Hepatocyte (in vitro differentiated cells): ENCODE measurements around the gene EGFL8. TPM values are rescaled to one million over a fixed set of nuclear protein-coding genes. Genes with fewer than 3 reads are reported as not detected.
A peak's percentile ranks its signal among the peaks of the same experiment; 100 is the strongest.

Experiments used
- DNase-seq: peaks from one replicate; pipeline ENCODE4 v3.0.0-alpha.2; 2016; ENCODE audit warnings: low spot score
- H2AFZ ChIP-seq: fragments of 200-600 bp; sonication (generic); 2 replicates; pipeline ENCODE4 v1.6.0; 2016; ENCODE audit warnings: antibody characterized with exemption, mild to moderate bottlenecking
- H3K27ac ChIP-seq: fragments of 200-600 bp; sonication (generic); 2 replicates; pipeline ENCODE4 v1.5.1; 2016; ENCODE audit warnings: mild to moderate bottlenecking
- H3K27me3 ChIP-seq: fragments of 200-600 bp; sonication (generic); 2 replicates; pipeline ENCODE4 v1.6.1; 2016
- H3K36me3 ChIP-seq: fragments of 200-600 bp; sonication (generic); replicated peaks from 2 replicates; pipeline ENCODE4 v1.5.1; 2016; ENCODE audit warnings: low read depth; ENCODE audit not compliant: insufficient read depth
- H3K4me1 ChIP-seq: fragments of 200-600 bp; sonication (generic); 2 replicates; pipeline ENCODE4 v1.5.1; 2016; ENCODE audit warnings: mild to moderate bottlenecking, moderate library complexity; ENCODE audit not compliant: insufficient read depth
- H3K4me2 ChIP-seq: fragments of 200-600 bp; sonication (generic); 2 replicates; pipeline ENCODE4 v1.6.0; 2016
- H3K4me3 ChIP-seq: fragments of 200-600 bp; sonication (generic); 2 replicates; pipeline ENCODE4 v1.5.1; 2016; ENCODE audit warnings: mild to moderate bottlenecking
- H3K79me2 ChIP-seq: fragments of 200-600 bp; sonication (generic); 2 replicates; pipeline ENCODE4 v1.6.0; 2017; ENCODE audit warnings: mild to moderate bottlenecking
- H3K9me2 ChIP-seq: fragments of 200-600 bp; sonication (generic); replicated peaks from 2 replicates; pipeline ENCODE4 v1.6.0; 2017; ENCODE audit warnings: mild to moderate bottlenecking; ENCODE audit not compliant: insufficient read depth
- H3K9me3 ChIP-seq: fragments of 200-600 bp; sonication (generic); 2 replicates; pipeline ENCODE4 v1.5.1; 2016; ENCODE audit warnings: low read depth, mild to moderate bottlenecking
- H4K20me1 ChIP-seq: fragments of 200-600 bp; sonication (generic); 2 replicates; pipeline ENCODE4 v1.6.0; 2016; ENCODE audit warnings: mild to moderate bottlenecking; ENCODE audit not compliant: insufficient read depth, poor library complexity, severe bottlenecking
- CTCF ChIP-seq: fragments of 200-600 bp; sonication (generic); IDR thresholded peaks from 2 replicates; pipeline ENCODE4 v1.5.1; 2016; ENCODE audit warnings: antibody characterized with exemption, mild to moderate bottlenecking; ENCODE audit not compliant: poor library complexity
- EZH2 ChIP-seq: fragments of 200-600 bp; sonication (generic); IDR thresholded peaks from 2 replicates; pipeline ENCODE4 v1.6.1; 2016; ENCODE audit warnings: antibody characterized with exemption, mild to moderate bottlenecking, borderline replicate concordance
- EZH2phosphoT487 ChIP-seq: fragments of 200-600 bp; sonication (generic); IDR thresholded peaks from one replicate; pipeline ENCODE4 v1.6.1; 2018; ENCODE audit warnings: antibody characterized with exemption, mild to moderate bottlenecking, low read depth, moderate library complexity; ENCODE audit not compliant: unreplicated experiment, severe bottlenecking
- WGBS: methylation state at CpG from one replicate; pipeline ENCODE4 v1.1.6; 2016; ENCODE audit warnings: low lambda C conversion rate; ENCODE audit errors: missing lambda C conversion rate; 5-methylcytosine and 5-hydroxymethylcytosine counted together
- polyA plus RNA-seq: library from polyadenylated mRNA; unstranded; fragments of >200 nt; fragmentation: Nextera tagmentation; extraction: Ambion mirVana; gene quantifications from 2 replicates; pipeline ENCODE4 v1.2.1, GENCODE V29; 2016
- total RNA-seq: library from RNA; depleted of rRNA; stranded (reverse); fragments of >200 nt; gene quantifications from 2 replicates; pipeline ENCODE4 v1.2.3, GENCODE V29; 2014

The EGFL8 gene
- total and polyA plus RNA-seq, 2 experiments from 2014 or later, result 4.5 to 12.2 TPM

- DNase-seq, result peak; percentile 99
- Histone ChIP-seq H3K27me3 (no peaks in the 10 kb centered on the region), H2AFZ (peak within 1 kb of the TSS; percentile 24), H3K36me3 (no peaks in the 10 kb centered on the region), H3K27ac (peak within 1 kb of the TSS; percentile 94), H3K4me2 (peak within 1 kb of the TSS; percentile 86), H3K79me2 (peaks cover 44% of the 10 kb centered on the region), H3K4me3 (peak within 1 kb of the TSS; percentile 51), H3K9me3 (no peaks in the 10 kb centered on the region), H4K20me1 (no peaks in the 10 kb centered on the region), H3K9me2 (no peaks in the 10 kb centered on the region), H3K4me1 (peaks cover 13% of the 10 kb centered on the region)
- WGBS, result 2% methylated on average over 28 of the region's 33 CpGs
- TF ChIP-seq EZH2 (no peak), CTCF (no peak), EZH2phosphoT487 (no peak)
Measured at GRCh38 chr6:32177788-32178546, 13.6 kb downstream of the EGFL8 start, which contains the start of gene RNF5. Gene RNF5 (plus strand): TSS chr6:32178405. CDS start chr6:32178512, 107 bp downstream.

GRCh38 chr6:32178547-32179440, 14.4 kb downstream of the EGFL8 start:
- no peaks in the 10 kb centered on the region for H3K9me3 ChIP-seq
- WGBS, result 6% methylated on average over 15 of the region's 24 CpGs
- H3K79me2 ChIP-seq, result peaks cover 36% of the 10 kb centered on the region
- H4K20me1 ChIP-seq, result no peaks in the 10 kb centered on the region
- peak overlapping the region; percentile 86 for H3K4me2 ChIP-seq
- no peaks in the 10 kb centered on the region for H3K9me2 ChIP-seq
- H2AFZ ChIP-seq, result no peak overlapping the region
- DNase-seq, result peak; percentile 53
- TF ChIP-seq CTCF, result no peak
- H3K4me3 ChIP-seq, result peak overlapping the region; percentile 51
- peaks cover 13% of the 10 kb centered on the region for H3K4me1 ChIP-seq
- H3K36me3 ChIP-seq, result no peaks in the 10 kb centered on the region
- H3K27me3 ChIP-seq, result no peaks in the 10 kb centered on the region
- peak overlapping the region; percentile 65 for H3K27ac ChIP-seq

GRCh38 chr6:32179766-32180405, 15.5 kb downstream of the EGFL8 start:
- Histone ChIP-seq H3K4me3 (no peak overlapping the region), H3K27ac (no peak overlapping the region), H3K27me3 (no peaks in the 10 kb centered on the region), H3K9me3 (no peaks in the 10 kb centered on the region), H3K79me2 (peaks cover 25% of the 10 kb centered on the region), H3K4me1 (peaks cover 17% of the 10 kb centered on the region), H2AFZ (no peak overlapping the region), H4K20me1 (no peaks in the 10 kb centered on the region), H3K9me2 (no peaks in the 10 kb centered on the region), H3K4me2 (peak overlapping the region; percentile 86), H3K36me3 (no peaks in the 10 kb centered on the region)
- DNase-seq, result no peak
- TF ChIP-seq EZH2 (no peak), CTCF (no peak), EZH2phosphoT487 (no peak)
- 86% methylated on average over 10 of the region's 10 CpGs for WGBS
